ENCODE results near the gene UCHL3. TPM values are rescaled to one million over a fixed set of nuclear protein-coding genes. Genes with fewer than 3 reads are reported as not detected.

The UCHL3 gene
- 28.3 TPM for total RNA-seq
- polyA plus RNA-seq: 10 to 100 TPM; 50.6 to 78.7 (median 61.9) TPM

DNA sequence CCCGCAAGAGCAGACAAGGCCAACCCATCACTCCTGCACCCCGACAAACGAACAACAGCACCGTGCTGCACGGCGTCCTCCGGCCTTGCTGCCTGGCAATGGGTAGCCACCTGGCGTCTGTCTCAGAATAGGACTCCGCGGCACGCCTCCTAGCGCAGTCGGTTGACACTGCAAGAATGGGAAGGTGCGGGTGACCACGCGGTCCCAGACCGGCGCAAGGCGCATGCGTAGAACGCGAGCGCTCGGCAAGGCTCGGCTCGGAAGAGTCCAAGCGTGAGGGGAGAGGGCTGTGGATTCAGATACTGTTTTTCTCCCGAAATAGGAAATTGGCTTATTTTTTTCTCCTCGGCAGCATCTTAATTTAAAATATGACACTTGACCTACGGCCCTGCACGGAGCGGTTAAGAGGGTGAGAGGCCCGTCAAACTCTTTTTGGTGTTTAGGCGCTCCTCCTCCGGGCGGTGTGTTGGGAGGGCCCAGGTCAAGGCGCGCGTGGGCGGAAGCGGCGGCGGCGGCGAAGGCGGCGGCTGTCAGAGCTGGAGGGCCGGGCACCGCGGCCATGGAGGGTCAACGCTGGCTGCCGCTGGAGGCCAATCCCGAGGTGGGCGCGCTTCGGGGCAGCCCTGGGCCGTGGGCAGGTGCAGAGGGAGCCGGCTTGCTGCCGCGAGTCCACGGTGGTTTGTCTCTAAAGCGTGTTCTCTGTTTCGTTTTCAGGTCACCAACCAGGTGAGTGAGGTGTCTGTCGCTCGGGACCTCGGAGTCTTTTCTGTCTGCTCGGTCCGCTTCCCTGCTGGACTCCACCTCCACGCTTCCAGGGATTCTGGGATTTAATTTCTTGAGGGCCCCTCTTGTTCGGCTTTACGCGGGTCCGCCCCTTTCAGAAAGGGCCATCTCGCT lies at the start of gene UCHL3:
Gene UCHL3, plus strand, starts transcription at position 530 of the 897 bp plus-strand sequence. Its CDS starts 30 bp downstream, at position 560.
- peak; percentile 94 to 95 for ATAC-seq (ENCODE audit: low read depth in 2 of 2)
- Histone ChIP-seq H3K9me3 (ENCODE audit: control insufficient read depth in 2 of 2, low read length in 2 of 2) (no peaks in the 10 kb centered on the region), H3K36me3 (ENCODE audit: control insufficient read depth, insufficient read depth, low read length) (peaks cover 6% of the 10 kb centered on the region)

DNA sequence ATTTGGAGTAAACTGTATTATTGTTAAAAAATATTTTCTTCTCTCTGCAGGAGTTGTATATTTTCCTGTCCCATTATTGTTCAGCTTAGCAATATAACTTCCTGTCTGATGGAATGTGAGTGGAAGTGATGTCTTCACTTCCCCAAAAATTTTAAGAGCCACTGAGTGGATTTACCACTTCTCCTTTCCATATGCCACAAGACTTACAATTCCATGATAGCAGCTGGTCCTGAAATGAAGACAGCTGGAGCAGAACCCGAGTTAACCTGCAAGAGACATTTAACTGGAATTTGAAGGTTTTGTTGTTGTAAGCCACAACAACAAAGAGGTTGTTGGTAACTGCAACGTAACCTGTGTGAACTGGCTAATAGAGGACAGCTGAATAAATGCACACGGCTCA lies 44.3 kb upstream of the UCHL3 start:
- no peaks in the 10 kb centered on the region for H3K36me3 Mint-ChIP-seq
- Histone ChIP-seq H3K27ac (ENCODE audit: insufficient read depth, low read length, poor library complexity, severe bottlenecking) (no peak overlapping the region), H3K36me3 (ENCODE audit: control insufficient read depth, insufficient read depth, low read length) (no peaks in the 10 kb centered on the region), H3K9me3 (ENCODE audit: control insufficient read depth in 2 of 2, low read length in 2 of 2) (no peaks in the 10 kb centered on the region), H3K27me3 (ENCODE audit: control insufficient read depth, insufficient read depth, low read length) (no peaks in the 10 kb centered on the region), H3K4me3 (ENCODE audit: low read depth, low read length) (no peak overlapping the region), H3K4me1 (ENCODE audit: control insufficient read depth, insufficient read depth, low read length, poor library complexity, severe bottlenecking) (no peaks in the 10 kb centered on the region)
- no peak overlapping the region for H3K4me3 Mint-ChIP-seq
- DNase-seq: no peak
- ATAC-seq (ENCODE audit: low read depth in 2 of 2): no peak
- H3K27ac Mint-ChIP-seq: no peak overlapping the region
- no peaks in the 10 kb centered on the region for H3K9me3 Mint-ChIP-seq
- H3K27me3 Mint-ChIP-seq: no peaks in the 10 kb centered on the region
- H3K4me1 Mint-ChIP-seq: no peaks in the 10 kb centered on the region

More for the DNA sequence above, at the start of gene UCHL3:
- Mint-ChIP-seq H3K36me3 (peaks cover 11% of the 10 kb centered on the region), H3K9me3 (no peaks in the 10 kb centered on the region), H3K4me3 (peak within 1 kb of the TSS; percentile 89 to 97 (median 94)), H3K4me1 (peaks cover 29 to 50% (median 40%) of the 10 kb centered on the region in 4 donors), H3K27ac (peak within 1 kb of the TSS; percentile 94 to 98 (median 95)), H3K27me3 (no peaks in the 10 kb centered on the region)
- no peaks in the 10 kb centered on the region for H3K27me3 ChIP-seq (ENCODE audit: control insufficient read depth, insufficient read depth, low read length)
- DNase-seq: peak; percentile 94 to 98 (median 97)
- H3K27ac ChIP-seq (ENCODE audit: insufficient read depth, low read length, poor library complexity, severe bottlenecking): peak within 1 kb of the TSS; percentile 80
- peak within 1 kb of the TSS; percentile 97 for H3K4me3 ChIP-seq (ENCODE audit: low read depth, low read length)
- peaks cover 27% of the 10 kb centered on the region for H3K4me1 ChIP-seq (ENCODE audit: control insufficient read depth, insufficient read depth, low read length, poor library complexity, severe bottlenecking)

DNA sequence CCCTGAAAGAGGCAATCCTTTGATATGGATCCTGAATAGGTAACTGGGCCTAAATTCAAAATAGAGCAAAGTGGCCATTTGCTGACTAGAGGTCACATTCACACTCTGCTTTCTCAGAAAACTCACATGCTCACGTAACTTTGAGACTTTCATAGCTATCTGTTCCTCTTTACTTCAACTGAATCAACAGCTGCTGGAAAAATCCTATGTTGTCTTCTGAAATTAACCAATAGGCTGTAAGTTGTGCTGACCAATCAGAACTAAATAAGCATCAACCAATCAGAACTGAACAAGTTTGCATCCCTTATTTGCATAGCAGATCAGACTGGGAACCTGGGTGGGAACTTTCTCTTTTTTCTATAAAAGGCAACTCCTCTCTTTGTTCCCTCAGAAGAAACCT lies 43.6 kb upstream of the UCHL3 start:
- Mint-ChIP-seq H3K9me3 (no peaks in the 10 kb centered on the region), H3K4me1 (no peaks in the 10 kb centered on the region), H3K27me3 (no peaks in the 10 kb centered on the region), H3K27ac (no peak overlapping the region), H3K36me3 (no peaks in the 10 kb centered on the region), H3K4me3 (no peak overlapping the region)
- no peak overlapping the region for H3K27ac ChIP-seq (ENCODE audit: insufficient read depth, low read length, poor library complexity, severe bottlenecking)
- DNase-seq: no peak
- H3K27me3 ChIP-seq (ENCODE audit: control insufficient read depth, insufficient read depth, low read length): no peaks in the 10 kb centered on the region
- no peak overlapping the region for H3K4me3 ChIP-seq (ENCODE audit: low read depth, low read length)
- ATAC-seq (ENCODE audit: low read depth in 2 of 2): no peak
- no peaks in the 10 kb centered on the region for H3K4me1 ChIP-seq (ENCODE audit: control insufficient read depth, insufficient read depth, low read length, poor library complexity, severe bottlenecking)
- H3K36me3 ChIP-seq (ENCODE audit: control insufficient read depth, insufficient read depth, low read length): no peaks in the 10 kb centered on the region
- no peaks in the 10 kb centered on the region for H3K9me3 ChIP-seq (ENCODE audit: control insufficient read depth in 2 of 2, low read length in 2 of 2)

DNA sequence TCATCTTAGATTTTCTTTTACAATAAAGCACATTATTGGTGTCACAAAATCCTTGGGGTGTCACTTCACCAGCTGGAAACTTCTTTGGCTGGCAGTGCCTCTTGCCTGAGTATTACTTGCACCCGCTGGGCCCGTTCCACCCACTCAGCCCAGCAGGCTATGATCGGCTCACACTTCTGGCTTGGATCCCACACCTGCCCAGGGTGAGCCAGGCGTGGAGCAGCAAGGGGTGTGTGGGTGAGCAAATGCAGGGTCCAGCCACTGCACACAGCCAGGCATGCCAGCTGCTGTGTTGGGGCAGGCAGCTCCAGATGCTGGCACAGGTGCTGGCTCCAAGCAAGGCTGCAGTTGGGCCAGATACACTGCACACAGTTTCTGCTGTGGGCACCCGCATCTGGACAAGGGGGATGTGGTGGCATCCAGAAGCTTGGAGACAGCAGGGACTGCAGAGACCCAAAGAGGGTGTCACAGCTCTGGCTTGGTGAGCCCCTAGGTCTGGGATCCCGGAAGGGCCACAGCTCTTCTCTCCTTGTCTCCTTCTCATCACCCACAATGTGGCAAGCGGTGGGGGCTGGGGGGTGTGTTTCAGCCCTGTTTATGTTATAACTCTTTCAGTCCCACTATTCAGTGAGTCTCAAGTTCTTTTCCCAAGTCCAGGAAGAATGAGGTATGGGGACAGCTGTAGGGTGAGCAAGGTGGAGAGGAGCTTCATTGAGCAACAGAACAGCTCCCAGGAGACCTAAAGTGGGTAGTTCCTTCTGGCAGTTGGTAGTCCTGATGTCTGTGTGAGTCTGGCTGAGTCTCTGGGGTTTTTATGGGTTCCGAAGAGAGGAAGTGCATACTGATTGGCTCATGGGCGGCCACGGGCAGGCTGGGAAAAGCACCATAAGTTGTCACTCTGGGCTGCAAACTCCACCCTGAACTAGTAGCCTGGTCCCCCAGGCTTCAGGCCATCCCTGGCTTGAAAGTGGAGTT lies 42.3 kb upstream of the UCHL3 start:
- Histone ChIP-seq H3K36me3 (ENCODE audit: control insufficient read depth, insufficient read depth, low read length) (no peaks in the 10 kb centered on the region), H3K27ac (ENCODE audit: insufficient read depth, low read length, poor library complexity, severe bottlenecking) (no peak overlapping the region), H3K9me3 (ENCODE audit: control insufficient read depth in 2 of 2, low read length in 2 of 2) (no peaks in the 10 kb centered on the region), H3K4me1 (ENCODE audit: control insufficient read depth, insufficient read depth, low read length, poor library complexity, severe bottlenecking) (no peaks in the 10 kb centered on the region), H3K27me3 (ENCODE audit: control insufficient read depth, insufficient read depth, low read length) (no peaks in the 10 kb centered on the region), H3K4me3 (ENCODE audit: low read depth, low read length) (no peak overlapping the region)
- Mint-ChIP-seq H3K4me1 (no peaks in the 10 kb centered on the region), H3K27ac (no peak overlapping the region), H3K9me3 (peaks cover 0 to 1% (median 0%) of the 10 kb centered on the region in 7 donors), H3K36me3 (no peaks in the 10 kb centered on the region), H3K27me3 (peaks cover 2% of the 10 kb centered on the region), H3K4me3 (no peak overlapping the region)
- DNase-seq (no peak), ATAC-seq (ENCODE audit: low read depth in 2 of 2) (no peak)

DNA sequence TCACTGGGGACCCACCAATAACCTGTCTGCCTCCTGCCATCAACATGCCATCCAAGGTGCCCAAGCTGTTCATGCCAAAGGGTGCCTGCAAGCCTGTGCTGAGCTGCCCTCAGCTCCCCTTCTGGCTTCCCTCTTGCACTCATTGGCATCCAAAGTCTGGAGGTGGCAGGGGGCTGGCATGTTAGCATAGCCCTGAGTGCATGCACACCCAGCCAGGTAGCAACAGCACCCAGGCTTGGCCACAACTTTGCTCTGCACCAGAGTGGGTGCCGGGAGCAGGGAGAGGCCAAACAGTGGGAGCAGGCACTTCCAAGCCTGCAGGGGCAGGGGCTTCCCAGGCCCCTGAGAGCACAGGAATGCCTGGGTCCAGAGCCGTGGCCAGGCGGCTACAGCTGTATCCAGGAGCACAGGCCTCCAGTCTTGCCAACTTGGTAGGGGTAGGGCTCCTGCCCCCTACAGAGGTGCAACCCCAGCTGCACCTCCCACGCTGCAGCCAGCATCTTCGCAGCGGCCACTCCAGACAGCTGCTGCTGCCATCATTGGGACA lies 41.5 kb upstream of the UCHL3 start:
- Mint-ChIP-seq H3K36me3 (no peaks in the 10 kb centered on the region), H3K27ac (no peak overlapping the region), H3K4me1 (no peaks in the 10 kb centered on the region), H3K27me3 (peaks cover 4% of the 10 kb centered on the region), H3K4me3 (no peak overlapping the region), H3K9me3 (peaks cover 0 to 1% (median 0%) of the 10 kb centered on the region in 7 donors)
- Histone ChIP-seq H3K9me3 (ENCODE audit: control insufficient read depth in 2 of 2, low read length in 2 of 2) (no peaks in the 10 kb centered on the region), H3K27me3 (ENCODE audit: control insufficient read depth, insufficient read depth, low read length) (no peaks in the 10 kb centered on the region), H3K36me3 (ENCODE audit: control insufficient read depth, insufficient read depth, low read length) (no peaks in the 10 kb centered on the region), H3K27ac (ENCODE audit: insufficient read depth, low read length, poor library complexity, severe bottlenecking) (no peak overlapping the region), H3K4me3 (ENCODE audit: low read depth, low read length) (no peak overlapping the region), H3K4me1 (ENCODE audit: control insufficient read depth, insufficient read depth, low read length, poor library complexity, severe bottlenecking) (no peaks in the 10 kb centered on the region)
- DNase-seq (no peak), ATAC-seq (ENCODE audit: low read depth in 2 of 2) (no peak)

DNA sequence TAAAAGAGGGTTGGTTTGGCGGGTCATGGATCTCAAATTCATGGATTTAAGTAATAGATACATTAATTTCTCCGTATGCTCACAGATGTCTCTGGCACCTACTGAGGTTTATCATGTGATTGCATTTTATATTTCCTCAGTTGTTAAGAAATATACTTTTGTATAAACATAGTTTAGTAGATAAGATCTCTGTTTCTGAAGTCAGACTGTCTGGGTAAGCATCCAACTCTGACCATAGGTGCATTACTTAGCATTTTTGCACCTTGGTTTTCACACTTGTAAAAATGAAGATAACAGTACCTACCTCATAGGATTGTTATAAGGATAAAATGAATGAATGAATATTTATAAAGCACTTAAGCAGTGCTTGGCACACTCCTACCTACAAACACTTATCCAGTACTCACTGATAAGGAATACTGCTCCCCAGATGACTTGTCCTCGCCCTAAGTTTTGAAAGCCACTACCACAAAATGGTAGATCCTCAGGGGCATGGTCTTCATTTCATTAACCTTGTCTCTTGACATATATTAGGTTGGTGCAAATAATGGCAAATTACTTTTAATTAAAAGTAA lies 38.5 kb upstream of the UCHL3 start:
- Mint-ChIP-seq H3K4me1 (no peaks in the 10 kb centered on the region), H3K4me3 (no peak overlapping the region), H3K27me3 (peaks cover 4% of the 10 kb centered on the region), H3K27ac (no peak overlapping the region), H3K36me3 (no peaks in the 10 kb centered on the region), H3K9me3 (peaks cover 0 to 1% (median 0%) of the 10 kb centered on the region in 7 donors)
- no peak overlapping the region for H3K4me3 ChIP-seq (ENCODE audit: low read depth, low read length)
- no peak for ATAC-seq (ENCODE audit: low read depth in 2 of 2)
- peaks cover 8% of the 10 kb centered on the region for H3K27me3 ChIP-seq (ENCODE audit: control insufficient read depth, insufficient read depth, low read length)
- H3K36me3 ChIP-seq (ENCODE audit: control insufficient read depth, insufficient read depth, low read length): no peaks in the 10 kb centered on the region
- no peak for DNase-seq
- no peak overlapping the region for H3K27ac ChIP-seq (ENCODE audit: insufficient read depth, low read length, poor library complexity, severe bottlenecking)
- no peaks in the 10 kb centered on the region for H3K9me3 ChIP-seq (ENCODE audit: control insufficient read depth in 2 of 2, low read length in 2 of 2)
- no peaks in the 10 kb centered on the region for H3K4me1 ChIP-seq (ENCODE audit: control insufficient read depth, insufficient read depth, low read length, poor library complexity, severe bottlenecking)

DNA sequence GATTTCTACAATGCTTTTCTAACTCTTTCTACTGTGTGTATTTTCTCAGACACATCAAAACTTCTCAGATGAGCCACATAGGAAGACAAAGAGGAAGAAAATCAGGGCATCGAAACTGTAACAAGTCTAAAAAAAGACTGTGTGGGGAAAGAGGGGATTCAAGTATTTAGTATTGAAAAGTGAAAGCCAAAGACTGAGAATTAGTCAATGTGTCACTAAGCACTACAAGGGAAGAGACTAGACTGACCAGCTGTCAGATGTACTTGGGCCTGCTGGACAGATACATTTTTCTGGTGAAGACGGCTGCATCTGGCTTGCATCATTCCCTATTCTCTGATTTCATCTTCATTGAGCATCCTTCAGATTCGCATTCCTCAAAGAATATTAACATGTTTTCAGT lies 37.3 kb upstream of the UCHL3 start:
- peaks cover 0 to 1% (median 0%) of the 10 kb centered on the region in 7 donors for H3K9me3 Mint-ChIP-seq
- DNase-seq: no peak
- Histone ChIP-seq H3K27me3 (ENCODE audit: control insufficient read depth, insufficient read depth, low read length) (peaks cover 8% of the 10 kb centered on the region), H3K9me3 (ENCODE audit: control insufficient read depth in 2 of 2, low read length in 2 of 2) (no peaks in the 10 kb centered on the region), H3K27ac (ENCODE audit: insufficient read depth, low read length, poor library complexity, severe bottlenecking) (no peak overlapping the region), H3K36me3 (ENCODE audit: control insufficient read depth, insufficient read depth, low read length) (no peaks in the 10 kb centered on the region), H3K4me3 (ENCODE audit: low read depth, low read length) (no peak overlapping the region), H3K4me1 (ENCODE audit: control insufficient read depth, insufficient read depth, low read length, poor library complexity, severe bottlenecking) (no peaks in the 10 kb centered on the region)
- H3K27me3 Mint-ChIP-seq: peaks cover 4% of the 10 kb centered on the region
- H3K27ac Mint-ChIP-seq: no peak overlapping the region
- H3K36me3 Mint-ChIP-seq: no peaks in the 10 kb centered on the region
- ATAC-seq (ENCODE audit: low read depth in 2 of 2): no peak
- H3K4me3 Mint-ChIP-seq: no peak overlapping the region
- H3K4me1 Mint-ChIP-seq: no peaks in the 10 kb centered on the region
